ENCODE data around the gene SCAPER. TPM values are rescaled to one million over a fixed set of nuclear protein-coding genes. Genes with fewer than 3 reads are reported as not detected.

SCAPER gene
- total and polyA plus RNA-seq, 4 donors, result 3.3 to 18.0 (median 9.9) TPM

- Histone ChIP-seq H3K4me1 (ENCODE audit: control insufficient read depth in 4 of 4, insufficient read depth in 4 of 4, low read length in 3 of 4) (no peaks in the 10 kb centered on the region), H3K9ac (ENCODE audit: low read depth in 1 of 2, low read length in 2 of 2) (no peak overlapping the region), H3K36me3 (ENCODE audit: control insufficient read depth in 4 of 4, insufficient read depth in 3 of 4, low read depth in 1 of 4, low read length in 3 of 4) (peaks cover 0 to 9% (median 6%) of the 10 kb centered on the region in 4 donors), H3K27me3 (ENCODE audit: control insufficient read depth in 4 of 4, insufficient read depth in 4 of 4, low read length in 3 of 4) (no peaks in the 10 kb centered on the region), H3K4me3 (ENCODE audit: low read depth in 1 of 3, low read length in 3 of 3) (no peak overlapping the region), H3K9me3 (ENCODE audit: control insufficient read depth in 4 of 4, low read length in 3 of 4) (no peaks in the 10 kb centered on the region), H3K27ac (ENCODE audit: low read depth in 1 of 2, low read length in 2 of 2) (no peak overlapping the region)
- TF ChIP-seq HNF4G (IDR thresholded peaks at IDR 0.05) (no peak), EGR1 (IDR thresholded peaks at IDR 0.05; ENCODE audit: low read depth in 2 of 2) (no peak), TAF1 (conservative IDR thresholded peaks at IDR 0.05) (no peak), NR2F2 (IDR thresholded peaks at IDR 0.05) (no peak)
- no peak for DNase-seq (ENCODE audit: low spot score)
- WGBS, result 98% methylated on average over 2 of the region's 2 CpGs
These were observed 436.4 kb downstream of the SCAPER start for GRCh38 chr15:76468722-76469121.

- no peaks in the 10 kb centered on the region for H3K4me1 ChIP-seq (ENCODE audit: control insufficient read depth in 4 of 4, insufficient read depth in 4 of 4, low read length in 3 of 4)
- H3K9ac ChIP-seq (ENCODE audit: low read depth in 1 of 2, low read length in 2 of 2), result no peak overlapping the region
- H3K27me3 ChIP-seq (ENCODE audit: control insufficient read depth in 4 of 4, insufficient read depth in 4 of 4, low read length in 3 of 4), result no peaks in the 10 kb centered on the region
- TF ChIP-seq FOXA1 (IDR thresholded peaks at IDR 0.05) (no peak), REST (IDR thresholded peaks at IDR 0.05) (no peak), RXRA (IDR thresholded peaks at IDR 0.05) (no peak), CTCF (IDR thresholded peaks at IDR 0.05; ENCODE audit: low read depth, low read length, missing input control) (no peak), MAX (IDR thresholded peaks at IDR 0.05) (no peak), NR2F2 (IDR thresholded peaks at IDR 0.05) (no peak), ZBTB33 (IDR thresholded peaks at IDR 0.05) (no peak), HNF4A (conservative IDR thresholded peaks at IDR 0.05) (no peak), GABPA (IDR thresholded peaks at IDR 0.05 in 1 of 2, conservative IDR thresholded peaks at IDR 0.05 in 1 of 2) (no peak), TAF1 (conservative IDR thresholded peaks at IDR 0.05) (no peak), SP1 (IDR thresholded peaks at IDR 0.05) (no peak), ATF3 (IDR thresholded peaks at IDR 0.05) (no peak), RAD21 (IDR thresholded peaks at IDR 0.05) (no peak)
- no peak overlapping the region for H3K4me3 ChIP-seq (ENCODE audit: low read depth in 1 of 3, low read length in 3 of 3)
- no peak overlapping the region for H3K27ac ChIP-seq (ENCODE audit: low read depth in 1 of 2, low read length in 2 of 2)
- DNase-seq (ENCODE audit: low spot score), result no peak
- 97% methylated on average over 1 of the region's 1 CpG for WGBS
- H3K36me3 ChIP-seq (ENCODE audit: control insufficient read depth in 4 of 4, insufficient read depth in 3 of 4, low read depth in 1 of 4, low read length in 3 of 4), result peaks cover 0 to 9% (median 6%) of the 10 kb centered on the region in 4 donors
- H3K9me3 ChIP-seq (ENCODE audit: control insufficient read depth in 4 of 4, low read length in 3 of 4), result no peaks in the 10 kb centered on the region
These were observed 438.0 kb downstream of the SCAPER start for GRCh38 chr15:76467136-76467535.
